ENCODE data around the gene NCOA5. TPM values are rescaled to one million over a fixed set of nuclear protein-coding genes. Genes with fewer than 3 reads are reported as not detected.

The NCOA5 gene
- total RNA-seq, 2 donors from 2014 or later: 18.2 to 19.2 TPM

GRCh38 chr20:46018112-46018511, 71.7 kb downstream of the NCOA5 start:
- ATAC-seq (replicated peaks in 1 of 2) (no peak), DNase-seq (no peak)
- peaks cover 0 to 1% of the 10 kb centered on the region in 2 donors for H3K36me3 Mint-ChIP-seq (ENCODE audit: insufficient read depth in 2 of 2)
- H3K27me3 Mint-ChIP-seq (ENCODE audit: low read depth): peaks cover 47% of the 10 kb centered on the region
- peaks cover 27% of the 10 kb centered on the region for H3K4me1 Mint-ChIP-seq (ENCODE audit: low read depth)
- no peak overlapping the region for H3K27ac Mint-ChIP-seq
- no peaks in the 10 kb centered on the region for H3K9me3 Mint-ChIP-seq
- no peak overlapping the region for H3K4me3 Mint-ChIP-seq

GRCh38 chr20:46017272-46017671, 72.5 kb downstream of the NCOA5 start:
- Mint-ChIP-seq H3K27me3 (ENCODE audit: low read depth) (peaks cover 53% of the 10 kb centered on the region), H3K4me1 (ENCODE audit: low read depth) (peaks cover 21% of the 10 kb centered on the region), H3K36me3 (ENCODE audit: insufficient read depth in 2 of 2) (peaks cover 0 to 1% of the 10 kb centered on the region in 2 donors), H3K27ac (no peak overlapping the region), H3K4me3 (no peak overlapping the region), H3K9me3 (no peaks in the 10 kb centered on the region)
- DNase-seq: no peak
- no peak for ATAC-seq (replicated peaks in 1 of 2)

- H3K27me3 Mint-ChIP-seq (ENCODE audit: low read depth): peaks cover 60% of the 10 kb centered on the region
- DNase-seq: no peak
- no peaks in the 10 kb centered on the region for H3K9me3 Mint-ChIP-seq
- ATAC-seq (replicated peaks in 1 of 2): no peak
- H3K27ac Mint-ChIP-seq: no peak overlapping the region
- H3K4me1 Mint-ChIP-seq (ENCODE audit: low read depth): peaks cover 28% of the 10 kb centered on the region
- H3K36me3 Mint-ChIP-seq (ENCODE audit: insufficient read depth in 2 of 2): peaks cover 0 to 2% of the 10 kb centered on the region in 2 donors
- H3K4me3 Mint-ChIP-seq: peak overlapping the region; percentile 54 to 80
Observed at GRCh38 chr20:46014517-46015396, 75.0 kb downstream of the NCOA5 start.

- DNase-seq (peak; percentile 76 to 80), ATAC-seq (replicated peaks in 1 of 2) (peak; percentile 88 to 89)
- Mint-ChIP-seq H3K4me1 (ENCODE audit: low read depth) (peaks cover 36% of the 10 kb centered on the region), H3K36me3 (ENCODE audit: insufficient read depth in 2 of 2) (peaks cover 0 to 2% of the 10 kb centered on the region in 2 donors), H3K4me3 (peak overlapping the region; percentile 75 to 80), H3K27me3 (ENCODE audit: low read depth) (peaks cover 67% of the 10 kb centered on the region), H3K27ac (no peak overlapping the region), H3K9me3 (no peaks in the 10 kb centered on the region)
Observed at GRCh38 chr20:46013829-46014516, 75.8 kb downstream of the NCOA5 start.

GRCh38 chr20:46013322-46013828, 76.4 kb downstream of the NCOA5 start:
- H3K4me3 Mint-ChIP-seq: peak overlapping the region; percentile 75 to 80
- peaks cover 42% of the 10 kb centered on the region for H3K4me1 Mint-ChIP-seq (ENCODE audit: low read depth)
- H3K36me3 Mint-ChIP-seq (ENCODE audit: insufficient read depth in 2 of 2): peaks cover 0 to 2% of the 10 kb centered on the region in 2 donors
- H3K27ac Mint-ChIP-seq: no peak overlapping the region
- H3K27me3 Mint-ChIP-seq (ENCODE audit: low read depth): peaks cover 65% of the 10 kb centered on the region
- ATAC-seq (replicated peaks in 1 of 2) (no peak), DNase-seq (no peak)
- H3K9me3 Mint-ChIP-seq: no peaks in the 10 kb centered on the region

GRCh38 chr20:46012921-46013320, 76.8 kb downstream of the NCOA5 start:
- DNase-seq (no peak), ATAC-seq (replicated peaks in 1 of 2) (no peak)
- H3K4me1 Mint-ChIP-seq (ENCODE audit: low read depth): peaks cover 46% of the 10 kb centered on the region
- H3K9me3 Mint-ChIP-seq: no peaks in the 10 kb centered on the region
- H3K27ac Mint-ChIP-seq: no peak overlapping the region
- H3K36me3 Mint-ChIP-seq (ENCODE audit: insufficient read depth in 2 of 2): peaks cover 0 to 2% of the 10 kb centered on the region in 2 donors
- peak overlapping the region; percentile 57 to 65 for H3K4me3 Mint-ChIP-seq
- peaks cover 65% of the 10 kb centered on the region for H3K27me3 Mint-ChIP-seq (ENCODE audit: low read depth)

GRCh38 chr20:46011631-46012482, 77.9 kb downstream of the NCOA5 start:
- Mint-ChIP-seq H3K27me3 (ENCODE audit: low read depth) (peaks cover 65% of the 10 kb centered on the region), H3K27ac (no peak overlapping the region), H3K9me3 (no peaks in the 10 kb centered on the region), H3K36me3 (ENCODE audit: insufficient read depth in 2 of 2) (peaks cover 0 to 2% of the 10 kb centered on the region in 2 donors), H3K4me3 (peak overlapping the region; percentile 43 to 70), H3K4me1 (ENCODE audit: low read depth) (peaks cover 54% of the 10 kb centered on the region)
- DNase-seq: peak; percentile 66 to 70
- no peak for ATAC-seq (replicated peaks in 1 of 2)

Other genes with a start within 250 kb of the NCOA5 start
- 10 to 100 TPM; 27.9 to 34.3 TPM for gene ACOT8, start 232.6 kb downstream of the NCOA5 start, total RNA-seq
- 1 to 10 TPM; 6.5 to 6.7 TPM for gene ZSWIM3, start 232.3 kb downstream of the NCOA5 start, total RNA-seq
- 10 to 100 TPM; 11.4 to 13.9 TPM for gene ZSWIM1, start 208.7 kb downstream of the NCOA5 start, total RNA-seq
- under 1 TPM; 0.46 to 0.90 TPM for gene SPATA25, start 202.3 kb downstream of the NCOA5 start, total RNA-seq
- 1 to 10 TPM; 2.1 to 3.2 TPM for gene NEURL2, start 198.8 kb downstream of the NCOA5 start, total RNA-seq
- gene CTSA, start 198.6 kb downstream of the NCOA5 start, total RNA-seq: 10 to 100 TPM; 37.0 to 59.1 TPM
- 10 to 100 TPM in 1 of 2 donors, 1 to 10 TPM in 1; 8.9 to 18.0 TPM for gene PLTP, start 177.8 kb downstream of the NCOA5 start, total RNA-seq
- 10 to 100 TPM; 38.7 to 42.0 TPM for gene PCIF1, start 155.3 kb downstream of the NCOA5 start, total RNA-seq
- 10 to 100 TPM; 28.4 to 29.8 TPM for gene ZNF335, start 117.8 kb downstream of the NCOA5 start, total RNA-seq
- gene MMP9, start 81.1 kb downstream of the NCOA5 start, total RNA-seq: under 1 TPM in 1 of 2 donors, not detected in 1; 0.14 TPM
- 1 to 10 TPM; 1.2 to 3.2 TPM for gene SLC12A5, start 60.7 kb downstream of the NCOA5 start, total RNA-seq
- 1 to 10 TPM; 3.6 to 4.2 TPM for gene CD40, start 28.4 kb upstream of the NCOA5 start, total RNA-seq
- not detected for gene CDH22, start 218.5 kb upstream of the NCOA5 start, total RNA-seq

Measured in activated T-cell treated with anti-CD3 and anti-CD28 coated beads, Interleukin-2, amount 50 U/mL, for 72 hours (primary cell).